ENCODE data around the gene SMC6. TPM values are rescaled to one million over a fixed set of nuclear protein-coding genes. Genes with fewer than 3 reads are reported as not detected.
A peak's percentile ranks its signal among the peaks of the same experiment; 100 is the strongest.

SMC6 gene
- total RNA-seq, 1 experiment from 2014 or later: 40.3 TPM

DNA sequence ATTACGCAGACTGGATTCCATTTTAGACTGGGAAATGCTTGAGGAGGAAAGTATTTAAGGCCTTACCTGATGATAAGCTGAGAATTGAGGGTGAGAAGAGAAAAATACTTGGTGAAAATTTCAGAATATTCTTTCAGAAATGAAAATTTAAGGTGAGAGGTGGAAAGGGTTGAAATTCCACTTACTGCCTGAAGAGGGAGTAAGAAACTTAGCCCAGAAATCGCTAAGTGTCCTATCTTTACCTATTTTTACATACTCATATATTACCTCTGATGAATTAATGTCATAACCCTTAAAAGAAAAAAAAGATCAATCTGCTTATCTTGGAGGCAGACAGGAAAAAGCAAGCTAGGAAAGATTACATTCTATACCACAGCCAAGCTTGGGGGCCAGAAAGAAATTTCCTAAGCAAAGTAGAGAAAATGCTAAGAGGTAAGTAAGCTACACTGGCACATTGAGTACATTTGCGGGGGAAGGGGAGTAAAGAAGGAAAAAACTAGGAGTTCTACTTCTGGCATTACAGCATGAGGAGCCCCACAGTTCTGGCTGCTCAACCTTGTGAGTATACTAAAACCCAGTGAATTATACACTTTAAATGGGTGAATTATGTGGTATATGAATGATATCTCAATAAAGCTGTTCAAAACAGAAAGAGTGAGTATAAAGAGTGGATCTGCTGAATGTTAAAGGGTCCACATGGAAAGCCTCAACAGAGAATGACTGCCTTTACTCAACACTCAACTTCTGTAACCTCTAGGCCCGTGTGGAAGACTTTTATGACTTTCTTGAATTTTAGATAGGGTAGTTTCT lies 33.8 kb downstream of the SMC6 start:
- Histone ChIP-seq H2BK120ac (ENCODE audit: low read depth, low read length, poor library complexity, severe bottlenecking) (no peak overlapping the region), H3K23me2 (ENCODE audit: insufficient read length, low read depth, low read length, poor library complexity, severe bottlenecking) (no peaks in the 10 kb centered on the region), H2BK12ac (ENCODE audit: insufficient read length, low read depth, low read length) (no peak overlapping the region), H2AK5ac (ENCODE audit: insufficient read length, low read length) (no peak overlapping the region), H3K27ac (ENCODE audit: insufficient read length, low read depth, low read length) (no peak overlapping the region), H3K18ac (ENCODE audit: insufficient read length, low read depth, low read length) (no peak overlapping the region), H3K4me2 (ENCODE audit: insufficient read depth, insufficient read length, low read length) (no peak overlapping the region), H3K4me1 (ENCODE audit: insufficient read depth, low read length) (no peaks in the 10 kb centered on the region), H4K5ac (ENCODE audit: insufficient read length, low read depth, low read length) (no peak overlapping the region), H3K23ac (ENCODE audit: insufficient read length, low read depth, low read length) (no peak overlapping the region), H4K20me1 (ENCODE audit: control insufficient read depth, insufficient read depth, insufficient read length) (no peaks in the 10 kb centered on the region), H2AFZ (ENCODE audit: low read length) (no peak overlapping the region), H4K8ac (replicated peaks; ENCODE audit: insufficient read length, low read depth, low read length) (no peak overlapping the region), H3K4ac (ENCODE audit: low read depth, low read length) (no peak overlapping the region), H3K79me2 (ENCODE audit: insufficient read depth, low read length) (no peaks in the 10 kb centered on the region), H3K14ac (ENCODE audit: insufficient read depth, low read length) (no peak overlapping the region), H3K9ac (ENCODE audit: extremely low read depth, insufficient read length, low read length) (no peak overlapping the region), H2BK15ac (ENCODE audit: low read depth, low read length) (no peak overlapping the region), H2BK20ac (ENCODE audit: low read depth, low read length, poor library complexity, severe bottlenecking) (no peak overlapping the region), H3K79me1 (ENCODE audit: insufficient read depth, low read depth, low read length, poor library complexity, severe bottlenecking) (no peaks in the 10 kb centered on the region), H3K56ac (ENCODE audit: insufficient read length, low read depth, low read length) (no peak overlapping the region), H3K27me3 (ENCODE audit: insufficient read depth, low read length) (no peaks in the 10 kb centered on the region), H3K9me3 (ENCODE audit: control insufficient read depth, low read depth, low read length) (no peaks in the 10 kb centered on the region), H4K91ac (ENCODE audit: insufficient read length, low read depth, low read length) (no peak overlapping the region), H3T11ph (ENCODE audit: low read length) (no peak overlapping the region), H2BK5ac (ENCODE audit: insufficient read length, low read length) (no peak overlapping the region)
- Mint-ChIP-seq H3K27ac (0 out of 7 replicates have a peak overlapping the region, but pooled peaks of 1 of the 3 experiments have one; percentile 30), H3K9me3 (no peaks in the 10 kb centered on the region), H3K4me3 (no peak overlapping the region), H3K4me1 (no peaks in the 10 kb centered on the region), H3K27me3 (ENCODE audit: low read depth) (no peaks in the 10 kb centered on the region; the same call in 1 of the 2 replicates), H3K36me3 (ENCODE audit: insufficient read depth in 1 of 3, low read depth in 3 of 3) (peaks cover 9 to 54% (median 45%) of the 10 kb centered on the region in 3 experiments; a peak in 5 of 7 replicates)
- peak; percentile 79 for TF ChIP-seq CTCF (conservative IDR thresholded peaks at IDR 0.05)
- WGBS (ENCODE audit: extremely low coverage, insufficient read length, low lambda C conversion rate): no CpG with 5 or more reads among the region's 4 CpGs
- DNase-seq: no peak
